ENCODE data around the gene ADCY1.

The ADCY1 gene

DNA sequence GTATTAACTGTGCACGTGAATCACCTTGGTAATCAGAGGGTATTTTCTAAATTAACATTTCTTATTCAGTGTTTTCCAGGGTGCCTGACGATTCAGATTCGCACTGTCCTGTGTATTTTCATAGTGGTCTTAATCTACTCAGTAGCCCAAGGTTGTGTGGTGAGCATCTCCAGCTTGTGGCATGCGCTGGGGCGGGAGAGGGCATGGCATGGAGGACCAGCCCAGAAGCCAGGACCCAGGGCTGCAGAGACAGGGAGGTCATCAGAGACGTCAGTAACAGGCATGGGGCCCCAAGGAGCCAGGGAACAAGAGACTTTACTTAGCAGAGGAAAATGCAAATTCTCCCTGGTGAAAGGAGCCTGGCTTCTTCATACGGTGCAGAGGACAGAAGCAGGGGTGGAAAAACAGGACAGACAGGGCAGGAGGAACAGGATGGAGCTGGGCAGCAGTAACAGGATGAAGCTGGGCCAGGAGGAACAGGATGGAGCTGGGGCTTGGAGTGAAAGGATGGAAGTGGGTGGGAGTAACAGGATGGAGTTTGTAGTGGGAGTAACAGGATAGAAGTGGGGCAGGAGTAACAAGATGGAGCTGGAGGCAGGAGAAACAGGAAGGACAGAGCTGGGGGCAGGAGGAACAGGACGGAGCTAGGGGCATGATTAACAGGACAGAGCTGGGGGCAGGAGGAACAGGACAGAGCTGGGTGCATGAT lies 110.9 kb downstream of the ADCY1 start:
- no peak overlapping the region for H3K4me3 ChIP-seq (ENCODE audit: low read depth, low read length)
- TF ChIP-seq, protein P1, sequence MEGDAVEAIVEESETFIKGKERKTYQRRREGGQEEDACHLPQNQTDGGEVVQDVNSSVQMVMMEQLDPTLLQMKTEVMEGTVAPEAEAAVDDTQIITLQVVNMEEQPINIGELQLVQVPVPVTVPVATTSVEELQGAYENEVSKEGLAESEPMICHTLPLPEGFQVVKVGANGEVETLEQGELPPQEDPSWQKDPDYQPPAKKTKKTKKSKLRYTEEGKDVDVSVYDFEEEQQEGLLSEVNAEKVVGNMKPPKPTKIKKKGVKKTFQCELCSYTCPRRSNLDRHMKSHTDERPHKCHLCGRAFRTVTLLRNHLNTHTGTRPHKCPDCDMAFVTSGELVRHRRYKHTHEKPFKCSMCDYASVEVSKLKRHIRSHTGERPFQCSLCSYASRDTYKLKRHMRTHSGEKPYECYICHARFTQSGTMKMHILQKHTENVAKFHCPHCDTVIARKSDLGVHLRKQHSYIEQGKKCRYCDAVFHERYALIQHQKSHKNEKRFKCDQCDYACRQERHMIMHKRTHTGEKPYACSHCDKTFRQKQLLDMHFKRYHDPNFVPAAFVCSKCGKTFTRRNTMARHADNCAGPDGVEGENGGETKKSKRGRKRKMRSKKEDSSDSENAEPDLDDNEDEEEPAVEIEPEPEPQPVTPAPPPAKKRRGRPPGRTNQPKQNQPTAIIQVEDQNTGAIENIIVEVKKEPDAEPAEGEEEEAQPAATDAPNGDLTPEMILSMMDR (IDR thresholded peaks at IDR 0.05; ENCODE audit: insufficient read depth, low read length, missing control alignments): no peak
- no peak for DNase-seq (ENCODE audit: low read depth, low spot score)
- ChIA-PET POLR2A (no interaction called here), CTCF (no interaction called here)

DNA sequence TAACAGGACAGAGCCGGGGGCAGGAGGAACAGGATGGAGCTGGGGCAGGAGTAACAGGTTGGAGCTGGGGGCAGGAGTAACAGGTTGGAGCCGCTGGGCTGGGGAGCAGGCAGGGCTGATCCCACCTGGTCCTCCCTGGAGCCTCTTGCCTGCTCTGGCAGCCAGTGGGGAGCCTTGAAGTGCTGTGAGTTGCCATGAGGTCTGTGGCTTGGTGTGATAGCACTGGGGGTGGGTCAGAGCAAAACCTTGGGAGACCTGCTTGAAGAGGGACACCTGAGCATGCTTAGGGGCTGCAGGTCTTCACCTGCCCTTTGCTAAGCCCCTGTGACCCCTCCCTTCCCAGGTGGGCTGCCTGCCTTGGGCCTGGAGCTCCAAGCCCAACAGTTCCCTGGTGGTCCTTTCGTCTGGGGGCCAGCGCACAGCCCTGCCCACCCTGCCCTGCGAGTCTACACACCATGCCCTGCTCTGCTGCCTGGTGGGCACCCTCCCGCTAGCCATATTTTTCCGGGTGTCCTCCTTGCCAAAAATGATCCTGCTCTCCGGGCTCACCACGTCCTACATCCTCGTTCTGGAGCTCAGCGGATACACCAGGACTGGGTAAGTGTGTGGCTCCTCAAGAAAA lies 111.6 kb downstream of the ADCY1 start:
- H3K4me3 ChIP-seq (ENCODE audit: low read depth, low read length): no peak overlapping the region
- no peak for DNase-seq (ENCODE audit: low read depth, low spot score)
- TF ChIP-seq, protein P1 (IDR thresholded peaks at IDR 0.05; ENCODE audit: insufficient read depth, low read length, missing control alignments): no peak
- ChIA-PET CTCF (no interaction called here), POLR2A (no interaction called here)

DNA sequence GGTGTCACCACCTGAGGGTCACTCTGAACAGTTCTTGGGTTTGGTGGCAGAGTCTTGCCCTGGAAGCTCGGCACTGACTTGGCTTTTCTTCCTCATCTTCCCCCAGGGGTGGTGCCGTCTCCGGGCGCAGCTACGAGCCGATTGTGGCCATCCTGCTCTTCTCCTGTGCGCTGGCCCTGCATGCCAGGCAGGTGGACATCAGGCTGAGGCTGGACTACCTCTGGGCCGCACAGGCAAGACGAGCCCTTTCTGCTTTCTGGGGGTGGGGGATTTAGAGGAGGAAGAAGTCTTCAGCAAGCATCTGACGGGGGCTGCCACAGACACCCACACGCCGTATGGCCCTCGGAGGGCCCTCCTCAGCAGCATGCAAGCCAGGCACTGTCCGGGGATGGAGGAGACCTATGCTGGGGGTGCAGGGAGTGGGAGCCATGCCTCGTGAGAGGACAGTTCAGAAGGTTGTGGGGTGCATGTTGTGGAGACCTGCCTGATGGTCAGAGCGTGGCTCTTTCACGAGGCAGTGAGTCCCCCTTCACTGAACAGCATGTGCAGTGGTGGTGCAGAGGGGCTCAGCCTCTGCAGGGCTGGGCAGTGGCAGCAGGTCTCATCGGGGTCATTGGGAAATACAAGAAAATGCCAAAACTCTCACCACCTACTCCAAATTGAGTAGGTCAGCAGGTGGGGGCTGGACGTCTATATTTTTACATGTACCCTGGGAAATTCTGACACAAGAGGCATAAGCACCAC lies 112.4 kb downstream of the ADCY1 start:
- no peak for DNase-seq (ENCODE audit: low read depth, low spot score)
- ChIA-PET POLR2A (no interaction called here), CTCF (no interaction called here)
- TF ChIP-seq, protein P1 (IDR thresholded peaks at IDR 0.05; ENCODE audit: insufficient read depth, low read length, missing control alignments): no peak
- no peak overlapping the region for H3K4me3 ChIP-seq (ENCODE audit: low read depth, low read length)

DNA sequence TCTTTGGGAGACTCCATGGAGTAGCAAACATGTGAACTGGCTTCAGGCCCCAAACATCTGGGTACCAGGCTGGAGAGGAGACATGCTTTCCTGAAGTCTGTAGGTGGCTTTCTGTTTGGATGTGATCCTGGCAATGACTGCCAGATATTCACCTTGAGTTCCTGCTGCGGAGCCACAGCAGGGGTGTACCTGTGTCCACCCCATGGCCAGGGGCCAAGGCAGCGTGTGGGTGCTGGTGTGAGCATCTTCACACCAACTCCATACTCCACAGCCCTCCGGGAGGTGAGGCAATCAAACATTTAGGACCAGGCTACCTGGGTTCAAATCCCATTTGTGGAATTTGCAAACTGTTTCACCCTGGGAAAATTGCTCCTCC lies 113.0 kb downstream of the ADCY1 start:
- no peak overlapping the region for H3K4me3 ChIP-seq (ENCODE audit: low read depth, low read length)
- ChIA-PET CTCF (no interaction called here), POLR2A (no interaction called here)
- no peak for DNase-seq (ENCODE audit: low read depth, low spot score)
- TF ChIP-seq, protein P1 (IDR thresholded peaks at IDR 0.05; ENCODE audit: insufficient read depth, low read length, missing control alignments): no peak

DNA sequence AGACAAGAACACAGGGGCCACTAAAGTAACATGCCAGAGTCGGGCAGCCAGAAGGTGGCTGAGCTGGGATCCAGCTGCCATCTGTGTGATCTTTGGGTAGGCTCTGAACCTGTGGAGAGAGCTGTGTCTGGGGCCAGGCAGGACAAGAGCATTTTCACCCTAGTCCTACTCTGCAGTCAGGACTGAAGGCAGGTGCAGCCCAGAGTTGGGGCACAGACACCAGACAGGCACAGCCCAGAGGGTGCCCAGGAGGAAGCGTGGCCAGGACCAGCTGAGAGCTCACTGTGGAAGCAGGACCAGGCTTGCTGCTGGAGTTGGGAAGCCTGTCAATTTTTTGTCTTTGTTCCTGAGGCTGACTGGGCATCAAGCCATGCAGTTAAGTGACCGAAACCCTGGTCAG lies 113.6 kb downstream of the ADCY1 start:
- no peak for DNase-seq (ENCODE audit: low read depth, low spot score)
- no peak overlapping the region for H3K4me3 ChIP-seq (ENCODE audit: low read depth, low read length)
- CTCF ChIA-PET: no interaction called here
- POLR2A ChIA-PET: no interaction called here
- TF ChIP-seq, protein P1 (IDR thresholded peaks at IDR 0.05; ENCODE audit: insufficient read depth, low read length, missing control alignments): no peak

DNA sequence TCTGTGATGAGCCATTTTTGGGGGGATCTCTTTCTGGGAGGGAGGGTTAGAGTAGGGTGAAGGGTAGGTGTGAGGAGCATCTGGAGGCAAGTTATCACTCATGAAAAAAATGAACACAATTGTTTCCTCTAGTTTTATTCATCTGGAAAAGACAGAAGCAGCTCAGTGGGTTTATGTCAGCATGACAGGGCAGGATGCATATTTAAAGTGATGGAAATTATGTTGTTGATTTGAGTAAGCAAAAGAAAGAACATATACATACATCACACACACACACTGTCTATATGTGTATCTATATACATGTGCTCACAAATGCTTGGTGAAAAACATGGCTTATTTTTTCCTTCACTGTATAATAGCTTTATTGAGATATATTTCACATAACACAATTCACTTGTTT lies 114.2 kb downstream of the ADCY1 start:
- CTCF ChIA-PET: no interaction called here
- TF ChIP-seq, protein P1 (IDR thresholded peaks at IDR 0.05; ENCODE audit: insufficient read depth, low read length, missing control alignments): no peak

More for the DNA sequence above, 114.2 kb downstream of the ADCY1 start:
- POLR2A ChIA-PET: no interaction called here
- H3K4me3 ChIP-seq (ENCODE audit: low read depth, low read length): no peak overlapping the region
- DNase-seq (ENCODE audit: low read depth, low spot score): no peak

All from AG04449 (cell line).